ENCODE data around the gene NTM. TPM values are rescaled to one million over a fixed set of nuclear protein-coding genes. Genes with fewer than 3 reads are reported as not detected.

NTM gene
- total and polyA plus RNA-seq, 2 of the 8 experiments (the other 6 are each of a cell fraction or from before 2014, with no cell fraction given), result 13.4 to 20.0 TPM

DNA sequence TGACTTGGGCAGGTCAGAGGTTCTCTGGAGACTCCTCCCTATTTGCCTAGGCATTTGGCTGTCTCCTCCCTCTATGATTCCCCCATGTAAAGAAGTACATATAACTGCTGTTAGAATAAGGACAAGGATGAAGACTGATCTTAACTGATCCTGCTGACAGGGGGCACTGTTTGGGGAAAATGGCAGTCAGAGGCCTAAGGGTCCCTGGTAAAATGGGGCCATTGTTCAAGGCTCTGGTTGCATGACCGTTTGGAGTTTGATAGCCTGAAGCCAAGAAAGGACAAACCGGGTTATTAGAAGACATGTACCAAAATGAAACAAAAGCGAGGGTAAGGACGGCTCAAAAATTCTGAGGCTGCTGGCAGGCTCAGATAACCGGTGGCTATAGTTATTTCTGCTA lies 712.2 kb downstream of the NTM start:
- 97% methylated on average over 5 of the region's 5 CpGs; no CpG with 5 or more reads in 1 of the 2 experiments for WGBS, 2 experiments (ENCODE audit: extremely low coverage in 1 of 2, insufficient coverage in 1 of 2, insufficient read length in 1 of 2, insufficient replicate concordance in 2 of 2, low coverage in 1 of 2, low lambda C conversion rate in 2 of 2, missing lambda C conversion rate in 1 of 2)
- no peak for TF ChIP-seq SIX5 (IDR thresholded peaks at IDR 0.05; ENCODE audit: low read depth, low read length)
- TF ChIP-seq CBX5 (IDR thresholded peaks at IDR 0.05; ENCODE audit: low read depth, low read length), result no peak

More for the DNA sequence above, 712.2 kb downstream of the NTM start:
- Histone ChIP-seq H3K14ac (ENCODE audit: insufficient read length) (no peak overlapping the region), H3K4me2 (ENCODE audit: insufficient read depth in 1 of 2, low read depth in 2 of 2, low read length in 2 of 2) (no peak overlapping the region), H2BK12ac (ENCODE audit: low read depth, low read length) (no peak overlapping the region), H4K91ac (replicated peaks; ENCODE audit: insufficient read length, low read length) (no peak overlapping the region), H3K4me3 (ENCODE audit: extremely low read depth in 1 of 4, insufficient read depth in 2 of 4, low read depth in 3 of 4, low read length in 4 of 4) (no peak overlapping the region), H3K27me3 (replicated peaks in 1 of 4; ENCODE audit: control insufficient read depth in 3 of 4, extremely low read depth in 1 of 4, insufficient read depth in 3 of 4, low read length in 3 of 4) (no peaks in the 10 kb centered on the region), H3K27ac (ENCODE audit: low read depth, low read length) (no peak overlapping the region), H2BK20ac (ENCODE audit: low read length) (no peak overlapping the region), H2AK5ac (ENCODE audit: low read depth, low read length) (no peak overlapping the region), H3K4me1 (replicated peaks in 1 of 4; ENCODE audit: control insufficient read depth in 3 of 4, insufficient read depth in 4 of 4, low read length in 3 of 4) (no peaks in the 10 kb centered on the region), H3K18ac (ENCODE audit: extremely low read depth, low read length) (no peak overlapping the region), H3K23ac (ENCODE audit: insufficient read length) (no peak overlapping the region), H2BK5ac (ENCODE audit: low read depth, low read length) (no peak overlapping the region), H3K9me3 (ENCODE audit: insufficient read depth in 2 of 2, low read depth in 1 of 2, low read length in 1 of 2) (peaks cover 28 to 43% of the 10 kb centered on the region in 2 experiments), H2BK15ac (ENCODE audit: low read length) (no peak overlapping the region), H4K5ac (ENCODE audit: insufficient read length, low read depth, low read length) (no peak overlapping the region), H3K9ac (replicated peaks in 1 of 4; ENCODE audit: extremely low read depth in 1 of 4, low read depth in 3 of 4, low read length in 3 of 4) (no peak overlapping the region), H3K4ac (replicated peaks; ENCODE audit: insufficient read length, low read depth, low read length) (no peak overlapping the region), H3K23me2 (ENCODE audit: low read depth, low read length) (no peaks in the 10 kb centered on the region), H2BK120ac (replicated peaks; ENCODE audit: low read depth, low read length) (no peak overlapping the region), H2AFZ (ENCODE audit: low read length) (no peak overlapping the region), H3K56ac (replicated peaks; ENCODE audit: insufficient read length, low read depth, low read length) (no peak overlapping the region), H3K36me3 (ENCODE audit: control insufficient read depth in 2 of 4, insufficient read depth in 4 of 4, low read length in 3 of 4) (peaks cover 0 to 2% (median 0%) of the 10 kb centered on the region in 4 experiments; a peak in 2 of 8 replicates), H3K79me2 (ENCODE audit: control insufficient read depth in 1 of 2, insufficient read depth in 2 of 2, low read length in 2 of 2) (no peaks in the 10 kb centered on the region), H4K20me1 (replicated peaks in 1 of 2; ENCODE audit: control insufficient read depth in 1 of 2, insufficient read depth in 2 of 2, low read length in 2 of 2) (no peaks in the 10 kb centered on the region), H4K8ac (ENCODE audit: extremely low read depth, insufficient read depth, low read length) (no peak overlapping the region), H3K79me1 (ENCODE audit: low read depth, low read length) (no peaks in the 10 kb centered on the region)
- POLR2A ChIA-PET (ENCODE audit: partially characterized antibody), result no interaction called here
- CTCF ChIA-PET (ENCODE audit: partially characterized antibody), result interaction anchor here (1.1 to 1.3 kb wide), 3 partner anchors 8 to 44 kb away, joined by 3 to 4 read pairs (median 3); no protein-coding TSS in a partner anchor
- FAIRE-seq (no peak), DNase-seq (ENCODE audit: low read depth in 1 of 2, low spot score in 2 of 2) (no peak)
